OCI-LY3 (cell line): Measurements from ENCODE around the gene GPR32.
"Not testable (repeated sequence)": the region's sequence is repeated elsewhere in the genome, so short reads cannot be mapped to it uniquely, and the experiment has no call there.

Source experiments
- H2AFZ ChIP-seq: fragments of 200-600, 300-600 bp; shearing (Covaris generic); 2 replicates; pipeline ENCODE4 v1.6.0; 2014; ENCODE audit warnings: antibody characterized with exemption, low read depth, low read length
- H3K27ac ChIP-seq: fragments of 200-600, 300-600 bp; sonication (generic); 2 replicates; pipeline ENCODE4 v1.5.1; 2014; ENCODE audit warnings: mild to moderate bottlenecking, low read length, moderate library complexity, mixed read lengths
- H3K27me3 ChIP-seq: fragments of 200-600, 300-600 bp; sonication (generic); 2 replicates; pipeline ENCODE4 v1.6.1; 2014; ENCODE audit warnings: low read depth, low read length, mixed read lengths
- H3K36me3 ChIP-seq: fragments of 200-600, 300-600 bp; sonication (generic); replicated peaks from 2 replicates; pipeline ENCODE3; 2014; ENCODE audit warnings: low read depth, low read length, mixed read lengths
- H3K4me1 ChIP-seq: fragments of 300-600, 200-600 bp; sonication (generic); 2 replicates; pipeline ENCODE4 v1.6.1; 2014; ENCODE audit warnings: low read length, mixed read lengths
- H3K4me2 ChIP-seq: fragments of 200-600, 300-600 bp; sonication (generic); 2 replicates; pipeline ENCODE4 v1.6.1; 2014; ENCODE audit warnings: low read length, mixed read lengths
- H3K4me3 ChIP-seq: fragments of 300-600, 200-600 bp; sonication (generic); 2 replicates; pipeline ENCODE4 v1.5.1; 2014; ENCODE audit warnings: antibody characterized with exemption, mild to moderate bottlenecking, low read length, moderate library complexity
- H3K79me2 ChIP-seq: fragments of 300-600, 200-600 bp; shearing (Covaris generic); 2 replicates; pipeline ENCODE4 v1.6.1; 2014; ENCODE audit warnings: mild to moderate bottlenecking, low read length, mixed read lengths
- H3K9ac ChIP-seq: fragments of 300-600, 200-600 bp; shearing (Covaris generic); 2 replicates; pipeline ENCODE4 v1.6.0; 2014; ENCODE audit warnings: mild to moderate bottlenecking, low read length, moderate library complexity
- H3K9me3 ChIP-seq: fragments of 200-600, 300-600 bp; shearing (Covaris generic); 2 replicates; pipeline ENCODE4 v1.6.1; 2014; ENCODE audit warnings: low read length, mixed read lengths; ENCODE audit not compliant: insufficient read depth
- H4K20me1 ChIP-seq: fragments of 200-600, 300-600 bp; sonication (generic); 2 replicates; pipeline ENCODE4 v1.6.1; 2016; ENCODE audit warnings: low read length, mixed read lengths; ENCODE audit not compliant: insufficient read depth
- EZH2phosphoT487 ChIP-seq: fragments of 200-600 bp; shearing (Covaris generic); IDR thresholded peaks from 2 replicates; pipeline ENCODE4 v1.6.1; 2018; ENCODE audit warnings: antibody characterized with exemption, mixed run types, low read depth
- TF ChIP-seq, protein P1 (sequence below): fragments of 200-600, 300-600 bp; sonication (generic); IDR thresholded peaks from 2 replicates; pipeline ENCODE4 v1.5.1; 2014; ENCODE audit warnings: antibody characterized with exemption, low read length, low read depth

Gene GPR32

GRCh38 chr19:50764409-50764808 is 5.9 kb upstream of the GPR32 start:
- TF ChIP-seq, protein P1, sequence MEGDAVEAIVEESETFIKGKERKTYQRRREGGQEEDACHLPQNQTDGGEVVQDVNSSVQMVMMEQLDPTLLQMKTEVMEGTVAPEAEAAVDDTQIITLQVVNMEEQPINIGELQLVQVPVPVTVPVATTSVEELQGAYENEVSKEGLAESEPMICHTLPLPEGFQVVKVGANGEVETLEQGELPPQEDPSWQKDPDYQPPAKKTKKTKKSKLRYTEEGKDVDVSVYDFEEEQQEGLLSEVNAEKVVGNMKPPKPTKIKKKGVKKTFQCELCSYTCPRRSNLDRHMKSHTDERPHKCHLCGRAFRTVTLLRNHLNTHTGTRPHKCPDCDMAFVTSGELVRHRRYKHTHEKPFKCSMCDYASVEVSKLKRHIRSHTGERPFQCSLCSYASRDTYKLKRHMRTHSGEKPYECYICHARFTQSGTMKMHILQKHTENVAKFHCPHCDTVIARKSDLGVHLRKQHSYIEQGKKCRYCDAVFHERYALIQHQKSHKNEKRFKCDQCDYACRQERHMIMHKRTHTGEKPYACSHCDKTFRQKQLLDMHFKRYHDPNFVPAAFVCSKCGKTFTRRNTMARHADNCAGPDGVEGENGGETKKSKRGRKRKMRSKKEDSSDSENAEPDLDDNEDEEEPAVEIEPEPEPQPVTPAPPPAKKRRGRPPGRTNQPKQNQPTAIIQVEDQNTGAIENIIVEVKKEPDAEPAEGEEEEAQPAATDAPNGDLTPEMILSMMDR = no peak
- no peak for TF ChIP-seq EZH2phosphoT487
- Histone ChIP-seq H2AFZ (no peak overlapping the region), H3K4me1 (no peaks in the 10 kb centered on the region), H3K9me3 (no peaks in the 10 kb centered on the region), H3K4me2 (no peak overlapping the region), H3K4me3 (no peak overlapping the region), H3K79me2 (no peaks in the 10 kb centered on the region), H4K20me1 (no peaks in the 10 kb centered on the region), H3K27ac (no peak overlapping the region), H3K36me3 (no peaks in the 10 kb centered on the region), H3K9ac (no peak overlapping the region), H3K27me3 (no peaks in the 10 kb centered on the region)

DNA sequence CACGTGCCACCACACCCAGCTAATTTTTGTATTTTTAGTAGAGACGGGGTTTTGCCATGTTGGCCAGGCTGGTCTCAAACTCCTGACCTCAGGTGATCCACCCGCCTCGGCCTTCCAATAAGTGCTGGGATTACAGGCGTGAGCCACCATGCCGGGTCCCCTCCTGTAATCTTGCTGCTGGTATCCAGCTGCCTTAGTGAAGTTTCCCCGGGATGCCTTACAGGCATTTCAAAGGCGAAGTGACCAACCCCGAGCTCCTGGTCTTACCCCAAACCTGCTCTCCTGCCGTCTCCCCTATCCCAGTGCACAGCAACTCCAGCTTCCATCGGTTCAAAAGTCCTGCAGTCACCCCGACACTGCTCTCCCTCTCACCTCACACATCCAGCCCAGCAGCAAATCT is 3.5 kb upstream of the GPR32 start:
- not testable (repeated sequence) for H3K4me3 ChIP-seq

DNA sequence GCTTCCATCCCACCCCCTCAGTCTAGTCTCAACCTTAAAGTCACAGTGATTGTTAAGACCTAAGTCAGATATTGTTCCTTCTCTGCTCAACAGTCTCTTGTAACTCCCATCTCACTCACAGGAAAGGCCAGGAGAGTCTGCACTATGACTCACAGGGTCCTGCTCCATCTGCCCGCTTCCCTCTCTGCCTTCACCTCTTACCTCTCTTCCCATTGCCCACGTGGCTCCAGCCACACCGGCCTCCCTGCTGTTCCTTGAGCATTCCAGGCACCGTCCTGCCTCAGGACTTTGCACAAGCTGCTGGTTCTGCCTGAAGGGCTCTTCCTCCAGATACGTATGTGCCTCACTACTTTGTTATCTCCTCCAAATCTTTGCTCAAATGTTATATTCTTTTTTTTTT is 3.0 kb upstream of the GPR32 start:
- not testable (repeated sequence) for H3K4me1 ChIP-seq, H3K79me2 ChIP-seq, H3K9ac ChIP-seq, H3K9me3 ChIP-seq, H2AFZ ChIP-seq, H3K4me2 ChIP-seq, H3K27ac ChIP-seq, H3K27me3 ChIP-seq, H4K20me1 ChIP-seq, H3K36me3 ChIP-seq, H3K4me3 ChIP-seq

More for the DNA sequence above, 3.5 kb upstream of the GPR32 start:
- H2AFZ ChIP-seq, H3K9ac ChIP-seq, H4K20me1 ChIP-seq, H3K4me2 ChIP-seq, H3K4me1 ChIP-seq, H3K9me3 ChIP-seq, H3K36me3 ChIP-seq, H3K27me3 ChIP-seq, H3K27ac ChIP-seq, H3K79me2 ChIP-seq: not testable (repeated sequence)

- Histone ChIP-seq H3K79me2 (no peaks in the 10 kb centered on the region), H3K9ac (no peak overlapping the region)
- TF ChIP-seq EZH2phosphoT487 = no peak
- TF ChIP-seq, protein P1 = no peak
Observed at GRCh38 chr19:50768277-50768676, 2.0 kb upstream of the GPR32 start.

GRCh38 chr19:50770888-50771287 is 624 bp downstream of the GPR32 start:
- Histone ChIP-seq H4K20me1 (no peaks in the 10 kb centered on the region), H3K4me3 (no peak overlapping the region), H3K9ac (no peak overlapping the region), H3K79me2 (no peaks in the 10 kb centered on the region), H3K4me1 (no peaks in the 10 kb centered on the region), H3K36me3 (no peaks in the 10 kb centered on the region), H3K27ac (no peak overlapping the region), H2AFZ (no peak overlapping the region), H3K9me3 (no peaks in the 10 kb centered on the region), H3K27me3 (no peaks in the 10 kb centered on the region), H3K4me2 (no peak overlapping the region)
- TF ChIP-seq, protein P1 = no peak
- no peak for TF ChIP-seq EZH2phosphoT487

More at GRCh38 chr19:50768277-50768676, 2.0 kb upstream of the GPR32 start:
- Histone ChIP-seq H3K9me3 (no peaks in the 10 kb centered on the region), H3K27ac (no peak overlapping the region), H3K4me3 (no peak overlapping the region), H3K4me1 (no peaks in the 10 kb centered on the region), H4K20me1 (no peaks in the 10 kb centered on the region), H3K27me3 (no peaks in the 10 kb centered on the region), H2AFZ (no peak overlapping the region), H3K36me3 (no peaks in the 10 kb centered on the region), H3K4me2 (no peak overlapping the region)
